HG02642 (cell line): ENCODE measurements around the gene AATF.

Experiments used
- ATAC-seq: cut with Tn5 transposase; IDR thresholded peaks from one replicate; pipeline ENCODE4 v1.9.1; 2021; ENCODE audit warnings: mild to moderate bottlenecking; ENCODE audit not compliant: unreplicated experiment, poor library complexity

AATF gene

GRCh38 chr17:37094391-37094790, 145.6 kb downstream of the AATF start:
- no peak for ATAC-seq

GRCh38 chr17:37096071-37096470, 147.3 kb downstream of the AATF start:
- no peak for ATAC-seq

GRCh38 chr17:37097154-37097553, 148.4 kb downstream of the AATF start:
- ATAC-seq: no peak

GRCh38 chr17:37098152-37098551, 149.4 kb downstream of the AATF start:
- ATAC-seq: no peak

- ATAC-seq: no peak
Observed at GRCh38 chr17:37098910-37099664, 150.3 kb downstream of the AATF start.

- ATAC-seq: no peak
Observed at GRCh38 chr17:37100231-37100630, 151.5 kb downstream of the AATF start.

GRCh38 chr17:37101306-37101705, 152.6 kb downstream of the AATF start:
- no peak for ATAC-seq

GRCh38 chr17:37103231-37103630, 154.5 kb downstream of the AATF start:
- ATAC-seq: no peak

GRCh38 chr17:37106049-37106448, 157.3 kb downstream of the AATF start:
- ATAC-seq: no peak
